HK-2 (cell line): ENCODE data around the gene OR1I1.

ENCODE experiments used
- DNase-seq: peaks from one replicate; pipeline ENCODE4 v3.0.0-alpha.2; 2018; ENCODE audit not compliant: unreplicated experiment

OR1I1 gene

DNA sequence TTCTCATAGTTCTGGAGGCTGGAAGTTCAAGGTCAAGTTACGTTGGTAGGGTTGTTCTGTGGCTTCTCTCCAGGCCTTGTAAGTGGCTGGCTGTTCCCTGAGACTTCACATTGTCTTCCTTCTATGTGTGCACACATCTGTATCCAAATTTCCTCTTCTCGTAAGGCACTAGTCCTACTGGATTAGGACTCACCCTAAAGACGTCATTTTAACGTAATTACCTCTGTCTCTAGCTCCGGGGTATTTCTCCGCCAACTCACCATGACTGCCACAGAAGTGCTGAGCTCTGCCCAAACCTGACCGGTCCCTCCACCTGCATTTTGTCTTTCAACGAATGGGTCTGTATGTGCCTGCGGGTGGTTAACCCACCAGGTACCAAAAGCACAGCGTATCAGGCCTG, 16.4 kb downstream of the OR1I1 start:
- no peak for DNase-seq

DNA sequence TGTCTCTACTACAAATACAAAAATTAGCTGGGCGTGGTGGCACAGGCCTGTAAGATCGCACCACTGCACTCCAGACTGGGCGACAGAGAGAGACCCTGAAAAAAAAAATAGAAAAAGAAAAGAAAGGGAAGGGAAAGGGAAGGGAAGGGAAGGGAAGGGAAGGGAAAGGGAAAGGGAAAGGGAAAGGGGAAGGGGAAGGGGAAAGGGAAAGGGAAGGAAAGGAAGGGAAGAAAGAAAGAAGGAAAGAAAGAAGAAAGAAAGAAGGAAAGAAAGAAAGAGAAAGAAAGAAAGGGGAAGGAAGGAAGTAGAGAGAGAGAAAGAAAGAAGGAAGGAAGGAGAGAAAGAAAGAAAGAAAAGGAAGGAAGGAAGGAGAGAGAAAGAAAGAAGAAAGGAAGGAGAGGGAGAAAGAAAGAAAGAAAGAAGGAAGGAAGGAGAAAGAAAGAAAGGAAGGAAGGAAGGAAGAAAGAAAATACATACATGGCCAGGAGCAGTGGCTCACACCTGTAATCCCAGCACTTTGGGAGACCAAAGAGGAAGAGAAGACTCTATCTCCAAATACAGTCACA, 17.1 kb downstream of the OR1I1 start:
- DNase-seq = no peak

DNA sequence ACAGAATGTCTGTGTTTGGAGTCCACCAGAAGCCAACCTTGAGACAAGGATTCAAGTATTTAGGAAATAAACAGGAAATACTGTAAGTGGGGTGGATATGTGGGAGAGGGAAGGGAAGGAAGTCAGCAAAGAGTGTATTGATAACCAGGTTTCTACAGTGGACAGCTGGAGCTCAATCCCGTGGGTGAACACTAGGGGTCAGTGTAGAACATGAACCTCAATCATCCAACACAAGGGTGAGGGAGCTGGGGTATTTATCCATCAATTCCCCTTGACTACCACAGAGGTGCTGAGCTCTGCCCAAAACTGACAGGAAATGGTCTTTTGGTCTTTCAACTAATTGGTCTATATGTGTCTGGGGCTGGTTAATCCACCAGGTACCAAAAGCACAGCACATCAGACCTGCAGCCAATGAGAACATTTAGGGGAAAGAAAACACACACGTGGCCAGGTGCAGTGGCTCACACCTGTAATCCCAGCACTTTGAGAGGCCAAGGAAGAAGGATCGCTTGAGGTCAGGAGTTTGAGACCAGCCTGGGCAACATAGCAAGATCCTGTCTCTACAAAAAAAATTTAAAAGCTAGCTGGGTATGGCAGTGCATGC, 19.6 kb downstream of the OR1I1 start:
- DNase-seq = no peak

DNA sequence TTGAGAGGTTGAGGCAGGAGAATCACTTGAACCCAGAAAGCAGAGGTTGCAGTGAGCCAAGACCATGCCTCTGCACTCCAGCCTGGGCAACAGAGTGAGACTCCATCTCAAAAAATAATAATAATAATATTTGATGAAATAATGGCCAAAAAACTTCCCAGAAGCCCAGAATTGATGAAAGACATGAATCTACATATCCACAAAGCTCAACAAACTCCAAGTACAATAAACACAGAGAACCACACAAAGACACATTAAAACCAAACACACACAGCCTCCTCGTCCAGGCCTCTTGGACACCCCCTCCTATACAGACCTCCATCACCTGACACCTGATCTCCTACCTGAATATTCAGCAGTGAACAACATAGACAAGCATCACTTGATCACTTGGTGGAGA, 22.0 kb downstream of the OR1I1 start:
- no peak for DNase-seq

DNA sequence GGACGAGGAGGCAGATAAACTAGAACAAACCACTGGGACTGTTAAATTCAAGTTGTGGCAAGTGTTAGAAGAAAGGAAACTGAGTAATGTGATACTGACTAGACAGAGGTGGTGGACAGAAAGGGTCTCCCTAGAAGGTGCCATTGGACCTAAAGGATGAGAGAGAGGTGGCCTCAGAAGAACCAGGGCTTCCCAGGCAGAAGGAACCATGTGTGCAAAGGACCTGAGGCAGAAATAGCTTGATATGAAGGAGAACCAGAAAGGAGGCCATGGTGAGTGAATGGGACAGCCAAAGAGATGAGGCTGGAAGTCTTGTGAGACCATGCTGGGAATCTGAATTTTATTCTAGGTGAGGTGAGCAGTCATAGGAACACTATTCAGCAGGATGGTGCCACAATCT, 22.4 kb downstream of the OR1I1 start:
- no peak for DNase-seq

DNA sequence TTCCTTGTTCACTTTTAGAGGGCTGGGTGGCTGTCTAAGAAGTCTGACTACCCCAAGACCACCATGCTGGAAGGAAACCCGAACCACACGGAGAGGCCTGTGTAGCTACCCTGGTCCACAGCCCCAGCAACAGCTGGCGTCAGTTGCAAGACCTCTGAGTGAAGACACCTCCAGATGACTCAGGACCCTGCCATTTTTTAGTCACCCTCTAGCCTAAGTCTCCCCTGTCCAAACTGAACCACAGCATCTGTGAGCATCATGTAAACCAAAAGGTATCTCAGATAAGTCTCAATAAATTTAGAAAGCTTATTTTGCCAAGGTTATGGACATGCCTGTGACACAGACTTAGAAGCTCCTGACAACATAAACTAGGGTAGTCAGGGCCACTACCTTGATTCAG, 23.0 kb downstream of the OR1I1 start:
- DNase-seq = no peak

DNA sequence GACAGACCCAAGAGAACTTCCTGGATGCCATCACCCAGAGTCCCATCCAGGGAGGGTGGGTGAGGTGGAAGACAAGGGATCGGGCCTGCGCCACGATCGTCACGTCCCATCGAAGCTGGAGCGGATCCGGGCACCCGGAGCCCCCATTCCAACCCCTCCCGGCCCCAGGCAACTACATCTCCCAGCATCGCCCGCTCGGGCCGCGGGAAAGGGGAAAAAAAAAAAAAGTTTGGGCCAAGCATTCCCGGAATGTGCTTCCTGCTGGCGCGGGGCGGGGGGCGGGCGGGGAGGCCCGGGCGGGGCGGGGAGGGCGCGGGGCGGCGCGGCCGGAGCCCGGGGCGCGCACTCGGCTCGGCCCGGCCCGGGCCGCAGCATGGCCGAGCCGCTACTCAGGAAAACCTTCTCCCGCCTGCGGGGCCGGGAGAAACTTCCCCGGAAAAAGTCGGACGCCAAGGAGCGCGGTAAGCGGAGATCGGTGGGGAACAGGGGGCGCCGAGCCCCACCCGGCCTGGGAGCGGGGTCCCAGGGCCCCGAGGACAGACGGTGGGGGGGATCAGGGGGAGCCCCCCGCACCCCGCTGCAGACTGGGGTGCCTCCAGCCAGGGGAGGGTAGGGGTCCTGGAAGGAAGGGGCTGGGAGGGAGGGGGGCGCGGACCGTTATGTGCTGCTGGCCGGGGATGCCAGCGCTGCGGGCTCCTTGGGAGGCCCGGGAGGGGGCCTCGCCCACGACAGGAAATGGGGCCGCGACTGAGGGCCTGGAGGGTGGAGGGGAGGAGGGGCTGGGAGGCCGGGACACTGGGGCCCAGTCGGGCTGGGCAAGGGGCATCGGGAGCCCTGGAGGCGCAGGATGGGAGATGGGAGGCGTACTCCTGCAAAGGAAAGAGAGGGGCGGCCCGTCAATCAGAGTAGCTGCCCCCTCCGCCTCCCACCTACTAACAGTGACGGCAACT, 25.3 kb downstream of the OR1I1 start, which contains the start of gene SYDE1:
TSS of gene SYDE1 (plus strand) at position 341 of the 950 bp plus-strand sequence. CDS start at position 374, 33 bp downstream.
- DNase-seq = peak; percentile 82

DNA sequence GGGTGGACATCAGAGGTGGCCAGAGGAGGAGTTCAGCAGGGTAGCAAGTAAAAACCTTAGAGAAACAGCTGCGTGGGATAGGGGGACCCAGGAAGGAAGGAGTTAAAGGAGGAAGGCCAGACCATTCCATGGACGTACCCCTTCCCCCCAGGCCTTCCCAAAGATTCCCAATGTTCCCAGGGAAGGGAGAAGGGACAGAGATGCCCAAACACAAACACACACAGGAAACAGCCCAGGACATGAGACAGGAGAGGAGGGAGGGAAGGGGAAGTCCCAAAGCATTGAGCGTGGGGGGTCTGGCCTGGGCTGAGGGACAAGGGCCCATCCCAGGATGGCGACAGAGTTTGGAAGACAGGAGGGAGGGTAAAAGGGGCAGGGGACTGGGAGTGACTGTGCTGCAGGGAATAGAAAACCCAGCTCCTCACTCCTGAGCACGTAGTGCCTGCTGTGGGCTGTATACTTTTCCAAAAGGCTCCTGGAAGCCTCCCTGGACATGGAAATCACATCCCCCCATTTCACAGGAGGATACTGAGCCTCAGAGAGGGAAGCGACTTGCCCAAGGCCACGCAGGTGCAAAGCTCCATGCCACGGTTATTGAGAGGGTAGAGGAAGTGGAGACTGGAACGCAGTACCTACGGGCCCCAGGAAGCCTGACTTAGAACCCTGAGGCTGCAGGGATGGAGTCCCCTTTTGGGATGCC, 26.3 kb downstream of the OR1I1 start:
- DNase-seq = no peak

DNA sequence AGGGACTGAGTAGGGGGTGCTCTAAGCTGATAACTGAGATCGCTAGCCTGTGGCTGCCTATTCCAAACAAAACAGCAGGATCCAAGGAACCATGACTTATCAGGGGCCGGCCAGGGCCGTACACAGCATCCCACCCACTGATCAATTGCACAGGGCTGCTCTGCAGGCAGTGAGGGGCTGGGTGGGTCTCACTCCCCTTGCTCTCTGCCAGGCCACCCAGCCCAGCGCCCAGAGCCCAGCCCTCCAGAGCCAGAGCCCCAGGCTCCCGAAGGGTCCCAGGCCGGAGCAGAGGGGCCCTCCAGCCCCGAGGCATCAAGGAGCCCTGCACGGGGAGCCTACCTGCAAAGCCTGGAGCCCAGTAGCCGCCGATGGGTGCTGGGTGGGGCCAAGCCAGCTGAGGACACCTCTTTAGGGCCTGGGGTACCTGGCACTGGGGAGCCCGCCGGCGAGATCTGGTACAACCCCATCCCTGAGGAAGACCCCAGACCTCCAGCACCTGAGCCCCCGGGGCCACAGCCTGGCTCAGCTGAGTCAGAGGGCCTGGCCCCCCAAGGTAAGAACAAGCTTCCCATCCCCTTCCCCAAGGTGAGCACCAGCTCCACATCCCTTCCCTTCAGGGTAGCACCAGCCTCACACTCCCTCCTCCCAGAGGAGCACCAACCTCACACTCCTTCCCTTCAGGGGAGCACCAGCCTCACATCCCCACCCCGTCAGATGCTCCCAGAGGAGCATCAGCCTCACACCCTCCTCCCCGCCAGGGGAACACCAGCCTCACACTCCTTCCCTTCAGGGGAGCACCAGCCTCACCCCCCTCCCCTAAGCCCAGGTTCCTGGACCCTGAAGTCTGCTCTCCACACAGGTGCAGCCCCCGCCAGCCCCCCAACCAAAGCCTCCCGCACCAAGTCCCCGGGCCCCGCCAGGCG, 27.1 kb downstream of the OR1I1 start:
- no peak for DNase-seq

DNA sequence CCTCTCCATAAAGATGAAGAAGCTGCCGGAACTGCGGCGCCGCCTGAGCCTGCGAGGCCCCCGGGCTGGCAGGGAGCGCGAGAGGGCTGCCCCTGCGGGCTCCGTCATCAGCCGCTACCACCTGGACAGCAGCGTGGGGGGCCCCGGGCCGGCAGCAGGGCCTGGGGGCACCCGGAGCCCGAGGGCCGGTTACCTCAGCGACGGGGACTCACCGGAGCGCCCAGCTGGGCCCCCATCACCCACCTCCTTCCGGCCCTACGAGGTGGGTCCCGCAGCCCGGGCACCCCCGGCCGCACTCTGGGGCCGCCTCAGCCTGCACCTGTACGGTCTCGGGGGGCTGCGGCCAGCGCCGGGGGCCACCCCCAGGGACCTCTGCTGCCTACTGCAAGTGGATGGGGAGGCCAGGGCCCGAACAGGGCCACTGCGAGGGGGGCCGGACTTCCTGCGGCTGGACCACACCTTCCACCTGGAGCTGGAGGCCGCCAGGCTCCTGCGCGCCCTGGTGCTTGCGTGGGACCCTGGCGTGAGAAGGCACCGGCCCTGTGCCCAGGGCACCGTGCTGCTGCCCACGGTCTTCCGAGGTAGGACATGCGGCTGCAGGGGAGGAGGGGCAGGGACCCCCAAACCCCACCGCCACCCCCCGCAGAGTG, 27.9 kb downstream of the OR1I1 start:
- no peak for DNase-seq

DNA sequence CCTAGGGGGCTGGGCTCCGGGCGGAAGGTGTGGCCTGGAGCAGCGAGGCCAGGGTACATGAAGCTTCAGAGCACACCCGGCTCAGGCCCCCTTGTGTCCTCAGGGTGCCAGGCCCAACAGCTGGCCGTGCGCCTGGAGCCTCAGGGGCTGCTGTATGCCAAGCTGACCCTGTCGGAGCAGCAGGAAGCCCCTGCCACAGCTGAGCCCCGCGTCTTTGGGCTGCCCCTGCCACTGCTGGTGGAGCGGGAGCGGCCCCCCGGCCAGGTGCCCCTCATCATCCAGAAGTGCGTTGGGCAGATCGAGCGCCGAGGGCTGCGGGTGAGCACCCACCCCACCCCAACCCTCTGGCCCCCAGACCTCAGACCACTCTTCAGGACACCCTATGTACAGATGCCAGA, 28.4 kb downstream of the OR1I1 start:
- DNase-seq = no peak

DNA sequence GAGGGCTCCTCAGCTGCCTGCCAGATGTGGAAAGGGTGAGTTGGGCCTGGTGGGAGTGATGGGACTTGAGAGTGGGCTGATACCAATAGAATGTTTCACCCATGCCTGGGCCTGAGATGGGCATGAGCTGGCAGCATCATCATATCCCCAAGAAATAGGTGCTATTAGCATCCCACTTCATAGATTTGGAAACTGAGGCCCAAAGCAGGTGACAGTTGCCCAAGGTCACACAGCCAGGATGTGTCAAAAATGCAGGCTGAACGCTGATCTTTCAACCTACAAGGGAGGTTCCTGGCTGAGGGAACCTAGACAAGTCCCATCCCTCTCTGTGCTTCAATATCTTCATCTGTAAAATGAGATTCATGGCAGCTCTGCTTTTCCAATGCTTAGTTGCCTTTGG, 29.7 kb downstream of the OR1I1 start:
- no peak for DNase-seq

DNA sequence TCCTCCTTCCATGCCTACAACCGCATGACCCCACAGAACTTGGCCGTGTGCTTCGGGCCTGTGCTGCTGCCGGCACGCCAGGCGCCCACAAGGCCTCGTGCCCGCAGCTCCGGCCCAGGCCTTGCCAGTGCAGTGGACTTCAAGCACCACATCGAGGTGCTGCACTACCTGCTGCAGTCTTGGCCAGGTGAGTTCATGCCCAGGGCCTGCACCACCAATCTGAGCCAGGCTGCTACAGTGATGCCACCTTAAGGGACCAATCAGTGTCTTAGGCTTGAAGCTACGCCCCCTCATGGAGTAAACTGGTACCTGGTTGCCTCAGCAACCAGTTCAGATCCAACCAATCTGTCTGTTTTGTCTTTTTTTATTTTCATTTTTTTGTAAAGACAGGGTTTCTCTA, 30.4 kb downstream of the OR1I1 start:
- DNase-seq = no peak

DNA sequence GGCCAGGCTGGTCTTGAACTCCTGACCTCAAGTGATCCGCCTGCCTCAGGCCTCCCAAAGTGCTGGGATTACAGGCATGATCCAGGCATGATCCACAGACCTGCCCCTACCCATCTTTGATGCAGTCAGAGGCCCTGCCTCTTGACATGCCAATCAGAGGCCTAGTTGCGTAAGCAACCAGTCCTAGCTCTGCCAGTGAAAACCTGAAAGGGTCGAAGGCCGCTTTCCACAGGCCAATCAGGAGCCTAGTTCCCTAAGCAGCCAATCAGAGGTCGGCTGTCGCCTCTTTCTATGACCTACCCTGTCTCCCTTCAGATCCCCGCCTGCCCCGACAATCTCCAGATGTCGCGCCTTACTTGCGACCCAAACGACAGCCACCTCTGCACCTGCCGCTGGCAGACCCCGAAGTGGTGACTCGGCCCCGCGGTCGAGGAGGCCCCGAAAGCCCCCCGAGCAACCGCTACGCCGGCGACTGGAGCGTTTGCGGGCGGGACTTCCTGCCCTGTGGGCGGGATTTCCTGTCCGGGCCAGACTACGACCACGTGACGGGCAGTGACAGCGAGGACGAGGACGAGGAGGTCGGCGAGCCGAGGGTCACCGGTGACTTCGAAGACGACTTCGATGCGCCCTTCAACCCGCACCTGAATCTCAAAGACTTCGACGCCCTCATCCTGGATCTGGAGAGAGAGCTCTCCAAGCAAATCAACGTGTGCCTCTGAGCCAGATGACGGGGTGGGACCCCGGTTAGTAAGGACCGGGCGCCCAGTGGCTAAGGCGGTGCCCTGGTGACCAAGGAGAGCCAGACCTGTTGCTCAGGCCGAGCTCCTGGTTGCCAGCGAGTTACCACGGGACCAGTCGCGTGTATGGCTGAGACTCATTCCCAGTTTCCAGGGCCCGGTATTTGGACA, 31.5 kb downstream of the OR1I1 start:
- no peak for DNase-seq

DNA sequence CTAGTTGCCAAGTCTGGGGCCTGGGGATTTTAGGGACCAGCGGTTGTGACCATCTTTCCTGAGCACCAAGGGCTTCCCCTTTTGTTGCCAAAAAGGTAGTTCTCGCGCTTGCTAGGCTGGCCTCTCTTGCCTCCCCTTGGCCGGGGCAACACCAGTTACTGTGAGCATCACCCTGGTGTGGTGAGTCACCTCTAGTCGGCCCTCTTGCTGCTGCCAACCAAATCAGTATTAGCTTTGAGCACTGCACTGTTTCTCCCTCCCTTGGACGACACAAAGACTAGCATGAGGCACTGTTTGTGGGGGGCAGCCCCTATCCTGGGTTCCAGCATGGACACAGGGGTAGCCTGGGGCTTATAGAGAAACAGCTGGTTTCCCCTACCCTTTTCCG, 32.1 kb downstream of the OR1I1 start:
- DNase-seq = no peak

DNA sequence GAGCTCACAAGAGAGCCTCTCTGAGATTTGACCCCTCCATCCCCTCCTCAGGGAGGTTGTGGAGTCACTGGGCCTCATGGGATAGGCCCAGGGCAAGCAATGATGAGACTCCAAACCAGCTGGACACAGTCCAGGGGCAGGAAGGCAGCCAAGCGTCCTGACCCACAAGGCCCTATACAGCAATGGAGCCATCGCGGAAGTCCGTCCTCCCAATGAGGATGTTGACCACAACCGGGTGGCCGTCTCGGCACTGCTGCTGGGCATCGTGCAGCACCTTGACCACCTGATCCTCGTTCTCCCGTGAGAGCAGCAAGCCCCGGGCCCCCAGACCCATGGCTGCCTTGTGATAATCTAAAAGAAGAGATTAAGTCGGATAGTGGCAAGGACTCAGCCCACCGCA, 33.1 kb downstream of the OR1I1 start:
- DNase-seq = no peak

DNA sequence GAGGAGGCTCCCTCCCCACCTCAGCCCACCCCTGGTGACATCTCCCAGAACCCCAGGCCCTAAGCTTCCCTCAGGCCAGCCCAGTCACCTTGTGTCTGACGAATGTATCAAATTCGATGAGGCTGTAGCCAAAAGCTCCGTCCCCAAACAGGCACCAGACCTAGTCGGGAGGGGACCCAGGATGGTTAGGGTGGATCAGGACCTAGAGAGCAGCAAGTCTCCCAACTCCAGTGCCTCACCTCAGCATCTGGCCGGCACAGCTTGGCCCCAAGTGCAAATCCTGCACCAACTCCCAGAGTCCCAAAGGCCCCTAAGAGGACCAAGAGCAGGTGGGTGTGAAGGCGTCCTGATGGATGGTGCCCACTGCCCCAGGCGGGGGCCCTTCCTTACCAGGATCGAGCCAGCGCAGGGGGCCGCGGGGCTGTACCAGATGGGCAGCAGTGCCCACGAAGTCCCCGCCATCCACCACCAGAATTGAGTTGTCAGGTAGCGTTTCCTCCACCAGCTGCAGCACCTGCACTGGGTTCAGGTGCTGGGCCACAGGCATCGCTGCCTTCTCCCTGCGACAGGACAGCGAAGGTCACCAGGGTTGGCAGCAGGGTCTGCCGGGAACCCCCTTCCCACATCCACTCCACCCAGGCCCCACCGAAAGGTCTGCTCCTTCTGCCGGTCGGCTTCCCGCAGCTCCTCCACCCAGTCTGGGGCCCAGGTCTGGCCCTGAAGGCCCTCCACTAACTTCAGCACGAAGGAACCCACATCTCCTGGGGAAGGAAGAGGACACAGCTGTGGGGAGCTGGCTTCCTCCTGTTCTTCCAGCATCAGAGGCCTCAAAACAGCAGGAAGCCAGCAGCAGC, 34.0 kb downstream of the OR1I1 start:
- no peak for DNase-seq

DNA sequence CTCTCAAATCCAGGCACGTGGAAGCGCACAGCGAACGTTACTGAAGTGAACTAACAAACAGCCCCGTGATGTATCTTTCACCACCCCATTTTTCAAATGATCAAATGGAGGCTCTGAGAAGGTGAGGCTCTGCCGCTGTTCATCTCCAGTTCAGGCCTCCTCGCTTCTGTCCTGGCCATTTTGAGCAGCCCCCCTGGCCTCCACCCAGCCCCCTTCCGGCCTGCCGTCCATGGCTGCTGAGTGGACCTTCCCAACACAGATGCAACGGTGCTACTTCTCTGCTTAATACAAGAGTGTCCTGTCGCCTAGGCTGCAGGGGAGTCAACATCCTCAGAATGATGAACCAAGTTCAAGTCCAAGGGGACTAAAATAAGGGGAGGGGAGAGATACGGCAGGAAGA, 34.8 kb downstream of the OR1I1 start:
- DNase-seq = no peak

DNA sequence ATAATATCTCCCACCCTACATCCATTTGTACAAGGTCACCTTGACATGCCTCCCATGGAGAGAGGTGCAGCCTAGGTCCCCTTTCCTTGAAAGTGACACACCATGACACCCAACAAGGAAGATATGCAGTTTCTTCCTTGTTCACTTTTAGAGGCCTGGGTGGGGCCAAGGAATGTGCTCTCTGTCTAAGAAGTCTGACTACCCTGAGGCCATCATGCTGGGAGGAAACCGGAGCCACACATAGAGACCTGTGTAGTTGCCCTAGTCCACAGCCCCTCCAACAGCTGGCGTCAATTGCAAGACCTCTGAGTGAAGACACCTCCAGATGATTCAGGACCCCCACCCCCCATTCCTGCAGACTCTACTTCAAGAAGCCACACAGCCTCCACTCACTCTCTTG, 36.2 kb downstream of the OR1I1 start:
- no peak for DNase-seq
